Measurements from ENCODE around the gene NOX5. TPM values are rescaled to one million over a fixed set of nuclear protein-coding genes. Genes with fewer than 3 reads are reported as not detected.

The NOX5 gene
- total and polyA plus RNA-seq, 2 of the 4 experiments (the other 2 are of a cell fraction) = 0.07 TPM; not detected in 1

DNA sequence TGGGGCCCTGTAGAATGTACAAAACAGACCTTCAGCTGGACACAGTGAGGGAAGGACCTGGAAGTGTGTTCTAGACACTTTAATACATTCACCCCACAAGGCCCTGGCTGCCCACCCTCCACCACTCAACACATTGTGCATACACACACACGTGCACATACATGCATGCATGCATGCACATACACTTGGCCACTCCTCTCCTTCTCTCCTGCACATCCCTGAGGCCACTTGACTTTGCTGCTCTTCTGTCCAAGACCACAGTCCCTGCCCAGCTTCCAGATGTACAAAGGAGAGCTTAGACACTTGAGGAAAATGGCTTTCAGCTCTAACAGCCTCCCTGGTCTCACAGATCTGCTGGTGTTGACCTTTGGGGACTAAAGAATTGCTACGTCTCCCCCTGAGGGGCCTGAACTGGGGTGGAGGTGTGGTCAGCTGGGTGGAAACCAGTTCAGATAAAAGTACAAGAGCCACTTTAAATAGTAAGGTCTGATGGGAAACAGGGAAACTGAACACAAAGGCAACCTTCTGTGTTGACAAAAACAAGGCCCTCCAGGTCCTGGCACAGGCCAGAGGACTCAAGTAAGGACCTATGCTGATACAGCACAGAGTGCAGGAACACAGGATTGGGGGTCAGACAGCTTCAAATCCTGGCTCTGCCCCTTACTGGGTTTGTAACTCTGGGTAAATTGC, 24.8 kb upstream of the NOX5 start:
- H3K4ac ChIP-seq (ENCODE audit: low read depth, low read length) = no peak overlapping the region
- no peak overlapping the region for H3K4me2 ChIP-seq (ENCODE audit: low read depth, low read length)
- no peaks in the 10 kb centered on the region for H3K36me3 ChIP-seq (ENCODE audit: control insufficient read depth, insufficient read depth, low read length)
- ChIA-PET POLR2A (ENCODE audit: unreplicated experiment) (no interaction called here), CTCF (no interaction called here)
- H3K56ac ChIP-seq (ENCODE audit: extremely low read depth, insufficient read depth, low read length) = no peak overlapping the region
- no peak for DNase-seq
- no peak overlapping the region for H4K8ac ChIP-seq (ENCODE audit: low read depth in 2 of 2, low read length in 2 of 2)
- H3K4me3 ChIP-seq (ENCODE audit: insufficient read depth, low read depth, low read length) = no peak overlapping the region
- no peak overlapping the region for H2BK120ac ChIP-seq (ENCODE audit: low read depth, low read length)
- no peaks in the 10 kb centered on the region for H3K9me1 ChIP-seq (ENCODE audit: insufficient read depth, low read length)
- H3K9me3 ChIP-seq (ENCODE audit: control insufficient read depth, insufficient read depth, low read length) = no peaks in the 10 kb centered on the region
- H2BK5ac ChIP-seq (ENCODE audit: low read depth, low read length, poor library complexity, severe bottlenecking) = no peak overlapping the region
- TF ChIP-seq RAD21 (IDR thresholded peaks at IDR 0.05; ENCODE audit: low read length) (no peak), CEBPB (IDR thresholded peaks at IDR 0.05; ENCODE audit: low read depth, low read length) (no peak), MAZ (IDR thresholded peaks at IDR 0.05; ENCODE audit: borderline replicate concordance, low read depth, low read length) (no peak), NFE2L2 (IDR thresholded peaks at IDR 0.05; ENCODE audit: low read depth, low read length) (no peak), MAFK (IDR thresholded peaks at IDR 0.05; ENCODE audit: low read depth, low read length) (no peak), FOS (IDR thresholded peaks at IDR 0.05; ENCODE audit: low read depth, low read length) (no peak), RFX5 (IDR thresholded peaks at IDR 0.05; ENCODE audit: low read depth, low read length) (no peak), SMC3 (IDR thresholded peaks at IDR 0.05; ENCODE audit: low read depth, low read length) (no peak), MXI1 (IDR thresholded peaks at IDR 0.05; ENCODE audit: borderline replicate concordance, low read depth, low read length) (no peak), RCOR1 (IDR thresholded peaks at IDR 0.05; ENCODE audit: insufficient replicate concordance, low read length) (no peak), BHLHE40 (IDR thresholded peaks at IDR 0.05; ENCODE audit: low read depth, low read length) (no peak), POLR2A (IDR thresholded peaks at IDR 0.05; ENCODE audit: low read depth, low read length) (no peak)
- TF ChIP-seq, protein P1, sequence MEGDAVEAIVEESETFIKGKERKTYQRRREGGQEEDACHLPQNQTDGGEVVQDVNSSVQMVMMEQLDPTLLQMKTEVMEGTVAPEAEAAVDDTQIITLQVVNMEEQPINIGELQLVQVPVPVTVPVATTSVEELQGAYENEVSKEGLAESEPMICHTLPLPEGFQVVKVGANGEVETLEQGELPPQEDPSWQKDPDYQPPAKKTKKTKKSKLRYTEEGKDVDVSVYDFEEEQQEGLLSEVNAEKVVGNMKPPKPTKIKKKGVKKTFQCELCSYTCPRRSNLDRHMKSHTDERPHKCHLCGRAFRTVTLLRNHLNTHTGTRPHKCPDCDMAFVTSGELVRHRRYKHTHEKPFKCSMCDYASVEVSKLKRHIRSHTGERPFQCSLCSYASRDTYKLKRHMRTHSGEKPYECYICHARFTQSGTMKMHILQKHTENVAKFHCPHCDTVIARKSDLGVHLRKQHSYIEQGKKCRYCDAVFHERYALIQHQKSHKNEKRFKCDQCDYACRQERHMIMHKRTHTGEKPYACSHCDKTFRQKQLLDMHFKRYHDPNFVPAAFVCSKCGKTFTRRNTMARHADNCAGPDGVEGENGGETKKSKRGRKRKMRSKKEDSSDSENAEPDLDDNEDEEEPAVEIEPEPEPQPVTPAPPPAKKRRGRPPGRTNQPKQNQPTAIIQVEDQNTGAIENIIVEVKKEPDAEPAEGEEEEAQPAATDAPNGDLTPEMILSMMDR (conservative IDR thresholded peaks at IDR 0.05; ENCODE audit: low read depth, low read length) = no peak
- TF ChIP-seq, protein P2, sequence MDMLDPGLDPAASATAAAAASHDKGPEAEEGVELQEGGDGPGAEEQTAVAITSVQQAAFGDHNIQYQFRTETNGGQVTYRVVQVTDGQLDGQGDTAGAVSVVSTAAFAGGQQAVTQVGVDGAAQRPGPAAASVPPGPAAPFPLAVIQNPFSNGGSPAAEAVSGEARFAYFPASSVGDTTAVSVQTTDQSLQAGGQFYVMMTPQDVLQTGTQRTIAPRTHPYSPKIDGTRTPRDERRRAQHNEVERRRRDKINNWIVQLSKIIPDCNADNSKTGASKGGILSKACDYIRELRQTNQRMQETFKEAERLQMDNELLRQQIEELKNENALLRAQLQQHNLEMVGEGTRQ (IDR thresholded peaks at IDR 0.05; ENCODE audit: low read depth, low read length) = no peak
- TF ChIP-seq, protein P3, sequence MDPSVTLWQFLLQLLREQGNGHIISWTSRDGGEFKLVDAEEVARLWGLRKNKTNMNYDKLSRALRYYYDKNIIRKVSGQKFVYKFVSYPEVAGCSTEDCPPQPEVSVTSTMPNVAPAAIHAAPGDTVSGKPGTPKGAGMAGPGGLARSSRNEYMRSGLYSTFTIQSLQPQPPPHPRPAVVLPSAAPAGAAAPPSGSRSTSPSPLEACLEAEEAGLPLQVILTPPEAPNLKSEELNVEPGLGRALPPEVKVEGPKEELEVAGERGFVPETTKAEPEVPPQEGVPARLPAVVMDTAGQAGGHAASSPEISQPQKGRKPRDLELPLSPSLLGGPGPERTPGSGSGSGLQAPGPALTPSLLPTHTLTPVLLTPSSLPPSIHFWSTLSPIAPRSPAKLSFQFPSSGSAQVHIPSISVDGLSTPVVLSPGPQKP (IDR thresholded peaks at IDR 0.05; ENCODE audit: borderline replicate concordance, low read depth, low read length) = no peak
- intact Hi-C loops (cut with micrococcal nuclease) (no loop called here), dilution Hi-C loops (cut with HindIII; ENCODE audit: low sequenced_read_pairs, unreplicated experiment) (no loop called here), in situ Hi-C loops (cut with MboI; ENCODE audit: low sequenced_read_pairs) (no loop called here)
- H3K79me1 ChIP-seq (ENCODE audit: low read depth in 1 of 2, low read length in 2 of 2) = no peaks in the 10 kb centered on the region
- H2AFZ ChIP-seq (replicated peaks; ENCODE audit: low read length, poor library complexity) = no peak overlapping the region
- H4K20me1 ChIP-seq (ENCODE audit: insufficient read depth, low read length) = no peaks in the 10 kb centered on the region
- no peak overlapping the region for H3K27ac ChIP-seq (ENCODE audit: insufficient read depth, low read length)
- no peak for ATAC-seq (ENCODE audit: low read depth)
- 0 out of 2 replicates have a peak, but pooled peaks cover 1% of the 10 kb centered on the region for H3K4me1 ChIP-seq (ENCODE audit: control insufficient read depth, insufficient read depth, low read length)
- no peak overlapping the region for H3K18ac ChIP-seq (ENCODE audit: low read depth, low read length)
- no peak overlapping the region for H2AK5ac ChIP-seq (ENCODE audit: low read depth, low read length)
- H2AK9ac ChIP-seq (replicated peaks; ENCODE audit: low read depth, low read length, poor library complexity) = no peak overlapping the region
- H3K9ac ChIP-seq (ENCODE audit: low read depth, low read length) = no peak overlapping the region
- no peak overlapping the region for H3K23ac ChIP-seq (ENCODE audit: low read depth, low read length)
- H3K14ac ChIP-seq (replicated peaks; ENCODE audit: low read depth, low read length) = no peak overlapping the region
- H4K91ac ChIP-seq (ENCODE audit: insufficient read depth, low read depth, low read length) = no peak overlapping the region
- no CpG with 5 or more reads among the region's 2 CpGs for WGBS, 2 experiments (ENCODE audit: extremely low coverage in 2 of 2, insufficient read length in 1 of 2)
- no peak overlapping the region for H4K5ac ChIP-seq (ENCODE audit: low read depth, low read length)
- no TSS peak for BruUV-seq (replicated peaks)
- H2BK20ac ChIP-seq (ENCODE audit: low read depth, low read length) = no peak overlapping the region
- H2BK15ac ChIP-seq (ENCODE audit: low read depth, low read length) = no peak overlapping the region
- H3K27me3 ChIP-seq (ENCODE audit: control insufficient read depth, insufficient read depth, low read length) = peaks cover 33% of the 10 kb centered on the region
